GM19328 (cell line): ENCODE measurements around the gene COTL1.

ENCODE experiments used
- ATAC-seq: cut with Tn5 transposase; IDR thresholded peaks from one replicate; pipeline ENCODE4 v1.9.1; 2021; ENCODE audit warnings: mild to moderate bottlenecking, moderate library complexity; ENCODE audit not compliant: unreplicated experiment

The COTL1 gene

DNA sequence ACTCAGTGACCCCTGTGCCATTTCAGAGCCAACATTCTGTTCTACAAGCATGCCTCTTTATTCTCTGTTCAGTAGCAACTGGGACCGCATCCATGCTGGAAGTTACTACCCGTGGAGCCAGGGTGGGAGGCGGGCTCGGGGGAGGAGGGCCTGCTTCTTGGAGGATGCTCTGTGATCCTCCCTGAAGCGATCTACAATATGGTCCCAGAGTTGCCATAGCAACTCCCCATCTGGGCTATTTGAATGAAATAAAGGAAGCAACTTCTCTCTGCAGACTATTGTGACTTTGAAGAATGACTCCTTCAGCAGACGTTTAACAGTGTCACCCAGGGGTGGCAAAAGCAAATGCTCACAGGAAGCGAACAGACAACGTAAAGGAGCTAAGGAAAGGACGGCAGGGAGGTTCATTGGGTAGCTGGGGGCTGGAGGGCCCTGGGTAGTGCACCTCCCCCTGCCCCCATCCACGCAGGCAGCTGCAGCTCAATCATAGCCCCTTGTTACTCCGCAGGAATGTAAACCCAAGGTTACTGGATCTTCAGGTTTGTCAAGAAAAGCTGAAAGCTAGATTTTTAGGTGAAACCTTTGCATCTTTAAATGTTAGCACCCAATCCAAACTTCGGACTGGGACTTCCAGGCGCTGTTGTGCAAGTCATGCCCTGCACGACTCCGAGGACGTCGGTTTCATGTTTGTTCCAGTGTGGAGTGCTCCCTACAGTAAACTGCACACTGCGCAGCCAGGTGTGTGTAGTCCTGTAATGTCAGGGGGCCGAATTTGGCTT lies 62.3 kb downstream of the COTL1 start:
- ATAC-seq = no peak

DNA sequence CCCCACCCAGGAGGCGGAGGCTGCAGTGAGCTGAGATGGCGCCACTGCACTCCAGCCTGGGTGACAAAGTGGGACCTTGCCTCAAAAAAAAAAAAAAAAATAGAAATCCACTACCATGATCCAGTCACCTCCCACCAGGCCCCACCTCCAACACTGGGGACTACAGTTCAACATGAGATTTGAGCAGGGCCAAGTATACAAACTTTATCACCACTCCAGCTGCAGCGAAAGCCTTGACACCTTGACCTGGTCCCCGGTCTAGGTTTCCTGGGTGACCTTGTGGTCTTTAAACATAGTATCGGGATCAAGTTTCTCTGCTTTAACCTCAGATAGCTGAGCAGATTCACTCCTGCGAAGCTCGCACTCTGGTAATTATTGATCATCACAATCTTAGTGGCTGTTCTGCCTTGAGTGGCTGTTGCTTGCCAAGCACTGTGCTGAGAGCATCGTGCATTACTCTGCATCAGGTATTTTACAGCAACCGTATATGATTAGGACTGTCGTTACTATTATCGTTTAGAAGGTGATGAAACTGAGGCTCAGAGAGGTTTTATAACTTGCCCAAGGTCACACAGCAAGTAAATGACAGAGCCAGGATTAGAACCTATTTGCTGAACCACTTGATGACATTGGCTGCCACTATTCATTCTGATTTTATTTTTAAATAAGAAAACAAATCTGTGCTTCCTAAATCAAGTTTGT lies 63.1 kb downstream of the COTL1 start:
- no peak for ATAC-seq

DNA sequence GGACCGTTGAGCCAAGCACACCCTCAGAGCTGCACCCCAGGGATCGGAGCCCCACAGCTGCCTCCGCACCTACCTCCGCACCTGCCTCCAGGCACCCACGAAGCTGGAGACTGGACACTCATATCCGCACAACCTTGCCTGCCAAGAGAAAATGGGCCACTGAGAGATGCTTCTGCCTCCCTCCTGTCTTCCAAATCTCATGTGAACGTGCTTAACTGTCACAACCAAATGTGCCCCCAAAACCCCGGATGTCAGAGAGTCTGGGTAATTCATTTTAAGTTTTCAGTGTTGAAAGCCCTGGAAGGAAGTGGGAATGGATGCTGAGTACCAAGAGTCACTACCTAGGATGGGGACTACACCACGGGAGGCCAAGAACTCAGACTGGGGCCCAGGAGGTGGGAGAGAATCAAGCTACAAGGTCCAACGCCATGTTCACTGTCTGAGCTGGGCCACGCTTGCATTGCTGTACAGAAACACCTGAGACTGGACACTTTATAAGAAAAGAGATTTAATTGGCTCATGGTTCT lies 63.9 kb downstream of the COTL1 start:
- no peak for ATAC-seq

DNA sequence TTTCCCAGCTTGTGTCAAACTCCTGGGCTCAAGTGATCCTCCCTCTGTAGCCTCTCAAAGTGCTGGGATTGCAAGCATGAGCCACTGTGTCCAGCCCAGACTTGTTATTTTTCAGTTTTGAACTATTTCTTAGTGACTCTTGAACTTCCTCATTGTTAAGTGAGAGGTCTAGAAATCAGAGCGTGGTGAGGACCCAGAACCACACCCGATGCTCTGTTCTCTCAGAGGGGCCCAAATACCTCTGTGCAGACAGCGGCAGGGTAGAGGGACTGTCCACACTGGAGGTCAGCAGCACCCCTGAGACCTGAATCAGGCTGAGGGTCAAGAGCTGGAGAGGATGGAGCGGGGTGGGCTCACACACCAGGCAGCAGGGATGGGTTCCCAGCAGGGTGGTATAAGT lies 65.7 kb downstream of the COTL1 start:
- ATAC-seq = no peak

DNA sequence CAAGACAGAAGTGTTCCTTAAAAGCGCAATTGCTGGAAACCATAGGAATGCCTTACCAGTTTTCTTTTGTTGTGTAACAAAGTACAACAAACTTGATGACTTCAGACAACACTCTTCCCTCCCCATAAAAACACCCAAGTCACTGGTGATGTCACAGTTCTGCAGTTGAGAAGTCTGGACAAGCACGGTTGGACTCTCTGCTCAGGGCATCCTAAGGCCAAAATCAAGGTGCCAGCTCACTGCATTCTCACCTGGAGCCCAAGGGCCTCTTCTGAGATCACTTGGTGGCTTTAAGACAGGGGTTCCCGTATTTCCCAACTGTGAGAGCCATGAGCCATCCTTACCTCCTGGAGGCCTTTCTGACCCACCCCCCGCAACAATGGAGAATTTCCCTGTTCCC lies 67.8 kb downstream of the COTL1 start:
- no peak for ATAC-seq

DNA sequence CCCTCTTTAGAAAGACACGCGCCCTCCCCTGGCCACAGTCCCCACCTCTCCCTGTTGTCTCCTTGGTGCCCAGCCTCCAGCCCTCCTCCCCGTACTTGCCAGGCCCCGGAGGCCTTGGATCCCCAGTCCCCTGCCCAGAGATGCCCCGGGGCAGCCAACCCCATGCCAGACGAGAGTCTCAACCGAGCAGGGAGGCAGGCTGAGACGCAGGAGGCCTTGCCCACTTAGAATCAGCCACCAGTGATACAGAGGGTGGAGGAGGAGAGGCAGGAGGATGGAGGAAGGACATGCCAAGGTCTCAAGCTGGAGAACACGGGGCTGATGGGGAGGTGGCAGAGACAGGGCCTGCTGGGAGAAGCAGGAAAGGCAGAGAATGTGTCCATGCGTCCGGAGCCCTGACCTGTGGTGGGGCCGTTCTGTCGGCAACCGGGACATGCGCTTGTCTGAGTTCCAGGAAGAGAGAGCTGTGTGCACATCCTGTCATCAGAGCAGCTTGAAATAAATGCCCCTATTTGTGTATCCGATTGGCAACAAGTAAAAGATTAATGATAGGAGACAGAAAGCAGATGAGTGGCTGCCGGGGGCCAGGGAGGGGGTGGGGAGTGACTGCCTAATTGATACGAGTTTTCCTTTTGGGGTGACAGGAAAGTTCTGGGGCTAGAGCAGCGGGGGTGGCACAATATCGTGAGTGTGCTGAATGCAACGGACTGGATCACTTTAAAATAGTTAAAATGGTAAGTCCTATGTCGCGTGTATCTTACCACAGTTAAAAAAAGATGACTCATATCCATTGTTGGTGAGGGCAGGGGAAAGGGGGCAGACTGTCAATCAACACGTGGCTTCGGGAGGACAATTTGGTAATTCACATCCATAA lies 68.7 kb downstream of the COTL1 start:
- no peak for ATAC-seq

DNA sequence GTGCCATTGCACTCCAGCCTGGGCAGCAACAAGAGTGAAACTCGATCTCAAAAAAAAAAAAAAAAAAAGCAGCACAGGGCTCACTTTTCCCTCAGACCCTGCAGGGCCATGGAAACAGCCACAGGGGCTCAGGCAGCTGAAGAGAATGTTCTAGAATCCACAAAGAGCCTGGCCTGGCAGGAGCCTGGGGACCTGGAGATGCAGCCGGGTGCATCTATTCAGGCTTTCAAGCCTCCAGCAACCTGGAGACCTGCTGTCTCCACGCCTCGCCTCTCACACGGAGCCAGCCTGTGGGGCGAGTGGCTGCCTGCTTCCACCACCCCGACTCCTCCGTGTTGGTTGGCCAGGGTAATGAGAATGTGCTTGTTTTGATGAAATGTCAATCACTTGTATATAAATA lies 69.4 kb downstream of the COTL1 start:
- no peak for ATAC-seq

DNA sequence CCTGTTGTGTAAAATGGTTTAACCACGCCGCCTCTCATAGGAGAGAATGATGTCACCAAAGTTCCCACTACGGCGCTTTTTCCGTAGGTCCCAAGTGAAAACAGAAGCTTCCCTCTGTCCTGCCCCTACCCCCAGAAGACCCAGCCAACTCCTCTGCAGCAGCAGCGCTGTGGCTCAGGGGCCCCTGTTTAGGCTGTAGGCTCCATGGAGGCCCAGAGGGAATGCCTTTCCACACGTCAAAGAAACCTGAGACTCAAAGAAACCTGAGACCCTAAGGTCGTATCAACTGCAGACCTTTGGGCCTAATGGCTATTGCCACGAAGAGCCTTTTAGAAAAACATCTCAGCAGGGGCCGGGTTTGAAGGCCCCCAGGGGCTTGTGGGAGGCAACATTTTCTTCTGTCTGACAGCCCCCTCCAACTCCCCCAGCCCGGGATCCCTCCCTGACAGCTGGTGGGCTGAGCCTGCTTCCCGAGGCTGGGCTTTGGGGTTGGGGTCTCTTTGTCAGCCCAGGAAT lies 70.3 kb downstream of the COTL1 start:
- no peak for ATAC-seq

DNA sequence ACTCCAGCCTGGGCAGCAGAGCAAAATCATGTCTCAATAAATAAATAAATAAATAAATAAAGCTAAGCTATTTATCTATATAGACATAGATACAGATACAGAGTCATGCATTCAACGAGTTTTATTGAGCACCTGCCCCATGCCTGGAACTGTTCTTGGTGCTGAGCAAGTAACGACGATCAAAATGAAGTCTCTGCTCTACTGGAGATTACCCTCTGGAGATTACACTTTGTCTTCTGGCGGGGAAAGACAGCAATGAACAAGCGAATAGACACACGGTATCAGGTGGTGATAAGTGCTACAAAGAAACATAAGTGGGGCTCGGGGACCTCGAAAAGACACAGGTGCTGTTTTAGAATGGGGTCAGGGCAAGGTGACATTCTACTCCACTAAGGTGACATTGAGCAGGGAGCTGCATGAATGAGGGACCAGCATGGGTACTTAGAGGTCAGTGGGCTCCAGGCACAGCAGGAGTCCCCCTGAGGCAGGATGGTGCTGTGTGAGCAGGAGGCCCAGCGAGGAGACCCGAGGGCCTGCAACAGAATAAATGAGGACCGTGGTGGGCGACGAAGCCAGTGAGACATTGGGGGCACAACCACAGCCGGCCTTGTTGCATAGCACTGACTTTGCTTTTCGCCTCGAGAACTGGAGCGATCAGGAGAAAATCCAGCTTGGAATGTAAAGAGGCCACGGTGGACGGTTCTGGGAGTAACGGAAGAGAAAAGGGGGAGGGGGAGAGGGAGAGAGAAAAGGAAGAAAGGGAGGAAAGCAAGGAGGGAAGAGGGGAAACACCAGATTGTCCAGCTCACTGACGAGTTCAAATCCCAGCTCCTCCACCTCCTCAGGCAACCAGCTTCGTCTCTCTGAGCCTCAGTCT lies 71.0 kb downstream of the COTL1 start:
- no peak for ATAC-seq

DNA sequence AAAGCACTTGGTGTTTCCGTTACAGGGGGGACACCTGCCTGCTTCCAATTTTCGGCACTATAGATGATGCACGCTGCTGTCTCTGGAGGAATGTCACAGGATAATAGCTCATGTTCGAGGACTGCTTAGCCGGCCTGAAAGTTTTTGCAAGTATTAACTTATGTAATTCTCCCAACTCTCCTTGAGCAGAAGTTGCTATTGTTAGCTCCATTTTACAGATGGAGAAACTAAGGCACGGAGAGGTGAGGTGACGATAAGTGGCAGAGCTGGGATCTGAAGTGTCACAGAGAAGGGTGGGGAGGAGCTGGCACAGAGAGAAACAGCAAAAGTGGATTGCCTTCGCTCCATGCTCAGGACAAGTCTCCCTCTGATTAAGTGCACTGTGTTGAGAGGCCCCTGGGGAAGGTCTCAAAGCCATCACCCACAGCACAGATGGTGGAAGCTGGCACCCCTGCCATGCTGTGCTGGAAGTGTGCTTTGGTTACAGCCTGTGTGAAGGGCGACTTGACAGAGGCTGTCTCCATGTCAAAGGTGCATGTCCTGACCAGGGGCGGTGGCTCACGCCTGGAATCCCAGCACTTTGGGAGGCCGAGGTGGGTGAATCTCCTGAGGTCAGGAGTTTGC lies 72.7 kb downstream of the COTL1 start:
- ATAC-seq = no peak

DNA sequence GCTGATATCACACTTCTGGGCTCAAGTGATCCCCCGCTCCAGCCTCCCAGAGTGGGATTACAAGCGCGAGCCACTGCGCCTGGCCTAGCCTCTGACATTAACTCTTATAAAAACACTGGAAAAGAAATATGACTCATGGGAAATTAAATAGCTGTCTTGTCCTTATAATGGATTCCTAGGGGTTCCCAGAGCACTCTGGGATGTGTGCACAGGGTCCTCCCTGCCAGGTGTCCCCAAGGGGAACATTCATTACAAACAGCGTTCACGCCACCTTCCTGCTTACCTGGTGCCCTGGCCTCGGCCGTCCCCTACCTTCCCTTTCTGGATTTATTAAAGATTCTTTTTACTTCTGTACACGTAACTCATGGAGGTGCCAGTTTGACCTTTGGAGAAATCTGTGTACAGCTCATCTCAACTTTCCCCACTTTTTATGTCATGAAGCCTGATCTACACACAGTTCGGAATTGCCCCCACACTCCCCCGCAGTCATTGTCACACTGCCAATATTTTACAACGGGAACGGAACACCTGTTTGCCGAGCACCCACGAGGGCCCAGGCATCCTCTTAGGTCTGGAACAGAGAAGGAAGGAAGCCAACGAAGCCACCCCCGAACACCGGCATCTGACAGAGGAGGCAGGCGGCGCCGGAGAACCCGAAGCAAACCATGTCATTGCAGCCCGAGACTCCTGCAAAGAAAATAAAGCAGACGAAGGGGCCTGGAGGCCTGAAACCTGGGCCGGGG lies 73.7 kb downstream of the COTL1 start:
- no peak for ATAC-seq

DNA sequence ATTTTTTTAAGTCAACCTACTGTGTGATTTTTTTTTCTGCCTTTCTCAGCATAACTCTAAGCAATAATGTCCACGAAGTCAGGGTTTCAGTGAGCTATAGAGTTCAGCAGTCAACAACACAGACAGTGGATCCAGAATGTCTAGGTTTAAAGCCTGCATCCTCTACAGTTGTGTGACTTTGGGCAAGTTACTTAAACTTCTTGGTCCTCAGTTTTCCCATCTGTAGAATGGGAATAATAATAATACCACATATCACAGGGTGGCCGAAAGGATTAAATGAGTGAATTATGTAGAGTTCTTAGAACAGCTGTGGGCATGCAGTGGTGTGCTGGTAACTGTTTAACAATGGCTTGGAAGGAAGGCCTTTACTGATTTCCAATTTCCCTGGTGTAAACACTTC lies 74.6 kb downstream of the COTL1 start:
- no peak for ATAC-seq

DNA sequence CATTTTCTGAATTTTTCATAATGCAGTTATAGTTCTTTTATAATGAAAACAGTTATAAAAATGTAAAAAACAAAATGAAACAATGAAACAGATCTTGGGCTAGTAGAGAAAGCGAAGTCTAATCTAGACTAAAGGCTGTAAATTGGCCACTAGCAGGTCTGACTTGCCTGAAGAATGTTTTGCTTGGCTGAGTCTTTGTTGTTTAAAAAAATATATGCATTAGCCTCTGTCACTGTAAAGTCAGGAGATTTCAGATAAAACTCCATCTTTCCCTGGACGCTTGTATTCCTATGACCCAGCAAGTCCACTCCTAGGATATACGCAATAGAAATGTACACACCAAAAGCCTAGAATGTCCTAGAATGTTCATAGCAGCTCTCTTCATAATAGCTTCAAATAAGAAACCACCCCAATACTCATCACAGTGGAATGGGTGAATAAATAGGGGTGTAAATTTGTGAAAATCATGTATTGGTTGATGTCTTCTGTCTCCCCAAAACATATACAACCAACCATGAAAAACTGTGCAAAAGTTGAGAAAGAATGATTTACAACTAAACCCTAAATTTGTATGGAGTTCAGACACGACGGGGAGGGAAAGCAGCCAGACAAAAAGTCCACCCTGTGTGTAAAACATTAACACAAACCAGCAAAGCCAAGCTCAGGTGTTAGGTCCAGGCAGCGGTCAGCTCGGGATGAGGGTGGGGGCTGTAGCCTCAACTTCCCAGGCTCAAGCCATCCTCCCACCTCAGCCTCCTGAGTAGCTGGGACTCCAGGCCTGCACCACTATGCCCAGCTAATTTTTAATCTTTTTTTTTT lies 75.7 kb downstream of the COTL1 start:
- ATAC-seq = no peak

DNA sequence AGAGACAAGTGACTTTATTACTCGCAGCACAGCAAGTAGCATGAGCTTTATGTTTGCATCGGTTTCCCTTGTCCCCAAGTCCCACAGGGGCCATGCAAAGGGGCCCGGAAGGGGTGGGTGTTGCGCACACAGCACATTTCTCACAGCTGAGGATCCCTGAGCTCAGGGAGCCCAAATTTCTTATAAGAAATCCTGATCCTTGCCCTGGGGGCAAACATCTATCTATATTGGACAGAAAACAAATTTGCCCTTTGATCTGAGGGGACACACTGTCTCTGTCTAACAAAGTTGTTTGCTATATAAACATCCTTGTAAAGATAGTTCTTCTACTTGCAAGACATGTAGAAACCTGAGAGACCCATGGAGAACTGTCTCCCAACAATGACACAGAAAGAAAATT lies 77.7 kb downstream of the COTL1 start:
- ATAC-seq = no peak

DNA sequence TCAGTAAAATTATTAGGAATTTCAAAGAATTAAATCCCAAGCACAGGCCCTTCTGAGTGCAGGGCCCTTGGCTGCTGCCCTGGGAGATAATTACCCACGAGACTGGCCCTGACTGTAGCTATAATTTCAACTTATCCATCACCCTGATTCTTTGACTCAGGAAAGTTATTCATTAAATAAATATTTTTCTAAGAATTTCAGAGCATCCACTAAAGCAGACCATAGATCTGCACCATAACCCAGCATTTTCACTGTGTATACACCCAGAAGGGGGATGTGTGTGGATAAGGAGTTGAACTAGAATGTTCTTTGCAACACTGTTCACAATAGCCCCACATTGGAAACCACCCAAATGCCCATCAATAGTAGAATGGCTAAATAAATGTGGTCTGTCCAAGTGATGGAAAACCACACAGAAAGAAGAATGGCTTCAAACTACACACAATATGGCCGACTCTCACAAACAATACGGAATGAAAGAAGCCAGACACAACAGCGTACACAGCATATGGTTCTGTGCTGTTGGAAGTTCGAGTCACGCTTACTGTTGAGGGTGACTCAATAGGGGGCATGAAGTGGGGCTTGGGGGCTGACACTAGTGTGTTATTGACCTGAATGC lies 79.5 kb downstream of the COTL1 start:
- ATAC-seq = no peak

DNA sequence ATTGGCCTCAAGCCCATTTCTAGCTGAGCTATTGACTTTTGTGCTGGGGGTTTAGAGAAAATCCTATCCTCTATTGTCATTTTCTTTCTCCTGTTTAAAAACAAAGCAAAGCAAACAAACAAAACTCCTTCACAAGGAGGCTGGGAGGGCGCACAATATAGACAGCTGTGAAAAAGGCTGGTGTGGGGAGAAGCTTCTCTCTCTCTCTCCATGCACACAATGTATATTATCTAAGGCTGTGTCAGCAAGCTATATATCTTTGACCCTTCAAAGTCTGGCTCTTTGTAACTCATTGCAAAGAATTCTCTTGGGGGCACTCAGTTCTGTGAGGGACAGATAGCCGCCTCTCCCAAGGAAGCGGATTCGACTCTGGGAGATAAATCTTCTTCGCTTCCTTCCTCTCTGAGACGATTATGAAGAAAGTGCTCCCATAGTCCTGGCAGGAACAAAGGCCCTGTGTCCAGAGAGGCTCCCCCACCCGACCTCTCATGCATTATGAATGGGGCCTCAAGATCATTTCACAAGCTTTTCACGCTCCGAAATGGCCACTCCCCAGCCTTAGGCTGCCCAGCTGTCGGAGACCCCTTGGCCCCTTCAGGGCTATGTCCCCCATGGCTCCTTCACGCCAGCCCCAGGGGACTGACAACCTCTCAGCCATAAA lies 80.3 kb downstream of the COTL1 start:
- ATAC-seq = no peak

DNA sequence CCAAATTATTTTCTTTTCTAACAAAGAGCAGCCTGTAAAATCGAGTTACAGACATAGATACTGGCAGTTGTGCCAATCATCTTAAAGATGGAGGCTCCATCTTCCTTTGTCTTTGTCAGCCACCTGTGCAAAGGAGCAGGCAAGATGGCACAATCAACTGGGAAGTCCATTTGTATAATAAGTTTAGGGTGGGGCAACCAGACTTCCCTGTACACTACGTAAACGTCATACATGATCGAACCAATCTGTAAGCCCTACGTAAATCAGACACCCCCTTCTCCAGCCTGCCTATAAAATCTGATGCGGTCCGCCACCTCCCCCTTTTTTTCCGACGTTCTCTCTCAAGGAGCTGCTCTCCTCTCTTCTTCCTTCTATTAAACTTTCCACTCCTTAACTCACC lies 82.0 kb downstream of the COTL1 start:
- no peak for ATAC-seq
